22Rv1 (cell line): ENCODE results near the gene GALNT18.

Source experiments
- H3K27ac ChIP-seq: fragments of 450-650 bp; 2 replicates; pipeline ENCODE4 v1.5.1; 2017
- ZFX ChIP-seq: fragments of 450-650 bp; IDR thresholded peaks from 2 replicates; pipeline ENCODE4 v1.6.1; 2017; ENCODE audit warnings: antibody characterized with exemption, borderline replicate concordance
- TF ChIP-seq, protein P1 (sequence below): fragments of 450-650 bp; IDR thresholded peaks from 2 replicates; pipeline ENCODE4 v1.5.1; 2017; ENCODE audit warnings: mild to moderate bottlenecking

The GALNT18 gene

DNA sequence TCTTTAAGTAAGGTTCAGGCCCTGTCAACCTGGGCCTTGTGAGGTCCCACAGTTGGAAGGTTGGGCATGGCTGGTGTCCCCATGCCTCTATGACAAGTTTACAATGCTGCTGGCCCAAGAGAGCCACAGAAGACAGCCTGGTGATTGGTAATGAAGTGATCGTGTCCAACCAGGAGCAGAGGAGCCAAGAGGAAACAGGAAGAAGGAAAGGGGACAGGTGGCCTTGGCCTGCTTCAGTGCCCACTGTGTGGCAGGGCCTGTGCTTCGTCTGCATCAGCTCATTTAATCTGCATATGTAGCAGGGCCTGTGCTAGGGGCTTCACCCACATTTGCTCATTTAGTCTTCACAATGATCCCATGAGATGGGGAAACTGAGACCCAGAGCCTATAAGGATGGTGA lies 226.7 kb downstream of the GALNT18 start:
- H3K27ac ChIP-seq, result no peak overlapping the region
- TF ChIP-seq ZFX, result no peak
- TF ChIP-seq, protein P1, sequence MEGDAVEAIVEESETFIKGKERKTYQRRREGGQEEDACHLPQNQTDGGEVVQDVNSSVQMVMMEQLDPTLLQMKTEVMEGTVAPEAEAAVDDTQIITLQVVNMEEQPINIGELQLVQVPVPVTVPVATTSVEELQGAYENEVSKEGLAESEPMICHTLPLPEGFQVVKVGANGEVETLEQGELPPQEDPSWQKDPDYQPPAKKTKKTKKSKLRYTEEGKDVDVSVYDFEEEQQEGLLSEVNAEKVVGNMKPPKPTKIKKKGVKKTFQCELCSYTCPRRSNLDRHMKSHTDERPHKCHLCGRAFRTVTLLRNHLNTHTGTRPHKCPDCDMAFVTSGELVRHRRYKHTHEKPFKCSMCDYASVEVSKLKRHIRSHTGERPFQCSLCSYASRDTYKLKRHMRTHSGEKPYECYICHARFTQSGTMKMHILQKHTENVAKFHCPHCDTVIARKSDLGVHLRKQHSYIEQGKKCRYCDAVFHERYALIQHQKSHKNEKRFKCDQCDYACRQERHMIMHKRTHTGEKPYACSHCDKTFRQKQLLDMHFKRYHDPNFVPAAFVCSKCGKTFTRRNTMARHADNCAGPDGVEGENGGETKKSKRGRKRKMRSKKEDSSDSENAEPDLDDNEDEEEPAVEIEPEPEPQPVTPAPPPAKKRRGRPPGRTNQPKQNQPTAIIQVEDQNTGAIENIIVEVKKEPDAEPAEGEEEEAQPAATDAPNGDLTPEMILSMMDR, result no peak

DNA sequence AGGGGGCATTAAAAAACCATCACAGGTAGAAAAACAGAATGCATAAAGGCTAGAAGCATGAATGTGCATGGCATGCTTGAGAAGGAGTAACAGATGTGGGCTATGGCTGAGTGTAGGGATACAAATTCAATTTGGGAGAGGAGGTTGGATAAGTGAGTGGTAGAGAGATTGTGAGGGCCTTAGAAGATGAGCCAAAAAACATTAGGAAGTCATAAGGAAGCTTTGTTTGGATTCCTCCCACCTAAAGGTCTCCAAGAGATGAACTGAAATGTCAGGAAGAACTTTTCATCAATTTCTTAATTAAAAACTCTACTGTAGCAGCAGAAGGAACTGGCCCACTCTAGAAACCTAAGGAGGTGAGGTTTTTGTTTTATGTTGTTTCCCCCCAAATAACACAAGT lies 227.6 kb downstream of the GALNT18 start:
- TF ChIP-seq, protein P1, result no peak
- no peak for TF ChIP-seq ZFX
- H3K27ac ChIP-seq, result no peak overlapping the region

DNA sequence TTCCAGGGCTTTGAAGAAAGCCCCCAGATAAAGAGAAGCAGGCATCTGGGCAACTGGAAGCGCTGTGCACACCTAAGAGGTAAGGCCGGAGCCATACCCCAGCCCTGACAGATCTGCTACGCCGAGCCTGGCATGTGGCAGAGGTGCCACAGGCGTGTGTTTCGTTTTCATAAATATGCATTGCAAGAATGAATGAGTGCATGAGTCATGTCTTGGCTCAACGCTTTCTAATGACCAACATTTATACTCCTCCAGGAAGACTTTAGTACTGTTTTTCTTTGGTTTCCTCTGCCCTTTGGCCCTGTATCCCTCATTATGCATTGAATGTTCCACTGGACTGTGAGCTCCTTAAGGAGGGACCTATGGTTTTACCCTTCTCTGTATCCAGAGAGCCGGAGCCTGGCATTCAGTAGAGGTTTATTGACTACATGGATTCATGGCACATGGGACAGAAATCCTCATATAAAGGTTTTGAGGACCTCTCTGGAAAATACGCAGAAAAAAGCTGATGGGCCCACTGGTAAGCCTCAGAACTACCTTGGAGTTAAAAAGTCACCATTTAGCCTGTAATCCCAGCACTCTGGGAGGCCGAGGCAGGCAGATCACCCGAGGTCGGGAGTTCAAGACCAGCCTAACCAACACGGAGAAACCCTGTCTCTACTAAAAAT lies 229.9 kb downstream of the GALNT18 start:
- TF ChIP-seq, protein P1, result no peak
- TF ChIP-seq ZFX, result no peak
- H3K27ac ChIP-seq, result no peak overlapping the region

DNA sequence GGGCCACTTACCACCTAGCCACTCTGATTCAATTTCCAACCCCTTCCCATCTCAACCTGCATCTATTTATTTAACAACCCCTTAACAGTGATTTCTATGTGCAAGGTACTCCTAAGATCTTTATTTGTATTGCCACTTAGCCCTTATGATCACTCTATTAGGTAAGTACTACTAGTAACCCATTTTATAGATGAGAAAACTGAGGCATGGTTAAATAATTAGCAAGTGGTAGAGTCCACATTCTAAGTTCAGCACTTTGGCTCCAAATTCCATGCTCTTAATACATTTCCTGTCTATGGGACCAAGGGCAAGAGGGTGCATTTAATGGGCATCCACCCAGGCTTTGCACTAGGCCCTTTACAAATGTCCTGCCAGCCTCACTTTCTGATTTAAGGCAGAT lies 230.6 kb downstream of the GALNT18 start:
- H3K27ac ChIP-seq, result no peak overlapping the region

DNA sequence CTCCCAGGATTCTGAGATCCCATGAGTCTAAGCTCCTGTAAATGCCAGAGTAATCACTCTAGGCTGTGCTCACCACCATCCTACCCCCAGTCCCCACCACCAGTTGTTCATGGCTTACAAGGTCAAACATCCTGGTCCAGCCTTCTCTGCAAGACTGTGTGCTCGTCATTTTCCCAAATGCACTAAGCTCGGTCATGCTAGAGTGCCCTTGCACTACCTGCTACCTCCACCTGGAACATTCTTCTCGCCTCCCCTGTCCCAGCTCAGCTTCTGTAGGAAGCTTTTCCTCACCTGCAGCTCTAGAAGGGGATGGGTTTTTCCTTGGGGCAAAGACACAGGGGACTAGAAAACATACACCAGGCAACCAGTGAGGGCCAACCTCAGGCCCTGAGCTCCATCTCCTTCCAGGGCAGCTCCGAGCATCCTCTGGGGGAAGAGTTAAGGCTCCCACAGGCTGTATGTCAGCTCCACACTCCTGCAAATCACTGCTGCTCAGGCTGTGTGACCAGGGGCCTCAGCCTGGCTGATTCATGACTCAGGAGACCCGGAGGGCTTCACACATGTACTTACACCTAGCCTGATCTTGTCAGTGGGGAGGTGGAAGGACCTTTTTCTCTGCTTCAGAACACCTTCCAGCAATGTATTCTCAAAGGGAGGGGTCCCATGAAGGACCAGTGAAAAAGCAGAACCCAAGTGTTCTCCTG lies 231.6 kb downstream of the GALNT18 start:
- H3K27ac ChIP-seq, result no peak overlapping the region
- no peak for TF ChIP-seq ZFX
- TF ChIP-seq, protein P1, result no peak

More for the DNA sequence above, 230.6 kb downstream of the GALNT18 start:
- TF ChIP-seq, protein P1, result no peak
- TF ChIP-seq ZFX, result no peak

DNA sequence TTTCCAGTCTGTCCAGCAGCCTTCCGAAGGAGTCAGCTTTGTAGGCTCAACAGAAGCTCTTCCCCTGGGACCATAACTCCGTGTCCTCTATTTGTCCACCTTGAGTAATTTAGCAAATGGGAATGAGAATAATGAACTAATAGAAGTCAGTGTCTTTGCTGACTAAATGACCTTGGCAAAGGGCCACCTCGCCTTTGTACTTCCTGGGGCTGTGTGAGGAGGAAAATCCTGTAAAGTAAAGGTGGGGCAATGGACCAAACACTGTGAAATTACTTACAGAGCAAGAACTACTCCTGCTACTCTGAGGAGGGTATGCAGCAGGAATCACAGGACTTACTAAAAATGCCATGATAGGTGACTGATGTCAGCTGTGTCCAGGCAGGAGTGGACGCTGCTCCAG lies 232.6 kb downstream of the GALNT18 start:
- no peak overlapping the region for H3K27ac ChIP-seq
- TF ChIP-seq, protein P1, result no peak
- no peak for TF ChIP-seq ZFX

DNA sequence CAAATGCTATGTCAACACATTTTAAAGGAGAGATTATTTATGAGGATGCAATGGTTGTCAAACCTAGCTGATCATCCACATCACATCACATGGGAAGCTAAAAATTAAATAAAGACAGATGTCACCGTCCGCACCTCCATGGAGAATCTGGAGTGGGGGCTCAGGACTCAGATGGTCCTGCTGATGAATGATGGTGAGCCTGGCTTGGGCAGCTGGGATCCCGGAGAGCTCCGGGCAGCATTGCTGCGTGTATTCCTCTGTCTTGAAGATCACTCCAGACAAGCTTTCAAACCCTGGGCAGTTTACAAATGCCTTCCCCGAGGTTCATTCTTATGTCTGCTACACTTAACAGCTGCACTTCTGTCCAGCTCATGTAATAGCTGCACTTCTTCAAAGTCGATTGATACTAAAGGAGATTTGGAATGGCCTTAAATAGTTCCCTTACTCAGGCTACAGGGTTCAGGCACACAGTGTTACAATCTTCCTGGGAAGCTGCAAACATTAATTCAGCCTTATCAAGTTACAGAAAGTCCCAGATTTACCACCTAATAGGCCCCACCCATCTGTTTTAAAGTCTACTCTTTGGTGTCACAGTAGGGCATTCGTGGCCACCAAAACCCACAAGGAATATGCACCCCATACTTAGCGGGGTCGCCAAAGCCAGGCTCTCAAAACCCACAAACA lies 234.0 kb downstream of the GALNT18 start:
- TF ChIP-seq, protein P1, result no peak
- TF ChIP-seq ZFX, result no peak

More for the DNA sequence above, 234.0 kb downstream of the GALNT18 start:
- no peak overlapping the region for H3K27ac ChIP-seq
